Measurements from ENCODE around the gene BEGAIN.

DNA sequence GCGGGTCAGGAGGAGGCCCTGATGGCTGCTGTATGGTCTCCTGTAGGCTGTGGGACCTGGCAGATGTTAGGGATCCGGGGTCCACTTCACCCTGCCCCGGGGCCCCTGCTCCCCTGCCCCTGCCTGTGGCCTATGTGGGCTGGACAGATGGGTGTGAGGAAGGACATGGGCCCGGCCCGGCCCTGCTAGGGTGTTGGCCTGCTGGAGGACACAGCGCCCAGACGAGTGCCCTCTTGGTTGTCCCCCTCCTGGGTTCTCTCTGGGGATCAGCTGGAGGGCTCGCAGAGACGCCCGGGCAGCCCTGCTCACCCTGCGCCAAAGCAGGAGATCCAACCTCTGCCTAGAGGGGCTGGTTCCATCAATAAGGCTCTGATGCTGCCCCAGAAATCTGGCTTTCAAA is 36.2 kb downstream of the BEGAIN start:
- TF ChIP-seq POLR2A (IDR thresholded peaks at IDR 0.05; ENCODE audit: low read length) (no peak), GATA1 (IDR thresholded peaks at IDR 0.05; ENCODE audit: low read depth, low read length) (no peak)
